ENCODE data around the gene CGRRF1.

CGRRF1 gene

DNA sequence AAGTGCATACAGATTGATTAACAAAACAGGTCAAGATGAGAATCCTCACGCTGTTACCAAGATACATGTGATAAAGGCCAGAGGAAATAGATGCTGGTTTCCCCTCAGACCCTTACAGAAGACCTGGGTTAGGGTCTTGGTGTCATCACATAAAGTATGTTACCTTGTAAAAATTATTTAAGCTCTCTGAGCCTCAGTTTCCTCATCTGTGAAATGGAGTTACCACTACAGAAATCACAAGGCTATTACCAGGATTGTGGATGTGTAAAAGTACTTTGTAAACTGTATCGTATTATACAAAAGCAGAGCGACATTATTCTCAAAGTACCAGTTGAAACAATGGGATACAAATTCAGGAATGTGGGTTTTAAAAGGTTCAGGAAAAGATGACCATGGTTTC lies 71.2 kb downstream of the CGRRF1 start:
- DNase-seq: no peak

DNA sequence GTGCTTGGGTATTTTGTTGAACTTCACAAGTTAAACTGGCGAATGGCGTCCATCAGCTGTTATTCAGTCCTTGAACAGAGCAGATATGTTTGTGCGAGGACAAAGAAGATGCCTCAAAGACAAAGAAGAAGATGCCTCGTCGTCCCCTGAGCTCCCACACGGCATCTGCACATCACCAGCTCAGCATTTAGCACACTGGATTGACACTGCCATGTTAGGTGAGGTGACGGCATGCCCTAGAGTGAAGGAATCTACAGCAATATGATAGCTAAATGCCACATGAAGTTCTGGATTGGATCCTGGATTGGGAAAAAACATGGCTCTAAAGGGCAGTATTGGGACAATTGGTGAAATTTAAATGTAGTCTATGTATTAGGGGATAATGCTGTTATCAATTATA lies 72.6 kb downstream of the CGRRF1 start:
- no peak for DNase-seq

- no peak for DNase-seq
Measured at GRCh38 chr14:54584097-54584496, 74.4 kb downstream of the CGRRF1 start.

DNA sequence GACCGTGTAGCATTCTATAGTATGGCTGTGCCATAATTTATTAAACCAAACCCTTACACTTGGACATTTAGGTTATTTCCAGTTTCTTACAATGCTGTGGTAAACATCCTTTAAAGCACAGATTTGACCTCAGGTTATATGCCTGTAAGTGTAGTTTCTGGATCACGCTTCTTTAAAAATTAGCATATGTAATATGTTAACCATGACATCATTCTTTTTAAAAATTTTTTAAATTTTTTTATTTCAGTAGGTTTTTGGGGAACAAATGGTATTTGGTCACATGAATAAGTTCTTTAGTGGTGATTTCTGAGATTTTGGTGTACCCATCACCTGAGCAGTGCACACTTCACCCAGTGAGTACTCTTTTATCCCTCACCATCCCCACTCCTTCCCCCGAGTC lies 75.5 kb downstream of the CGRRF1 start:
- DNase-seq: no peak
